GM12878 (cell line): Measurements from ENCODE around the gene CSF3R. TPM values are rescaled to one million over a fixed set of nuclear protein-coding genes. Genes with fewer than 3 reads are reported as not detected.

Experiments
- ATAC-seq: fragments of 200-7000 bp; cut with Tn5 transposase; 3 replicates; pipeline ENCODE4 v1.9.1; 2020; ENCODE audit warnings: mild to moderate bottlenecking, moderate library complexity
- Bru-seq: library from RNA; stranded (reverse); fragments of 400-500 nt; gene quantifications from one replicate; lab custom pipeline; 2021; lab: Mats Ljungman, UMichigan
- BruChase-seq, 2 experiments: library from RNA; stranded (reverse); fragments of 400-500 nt; gene quantifications; one replicate each; lab custom pipeline; 2021; lab: Mats Ljungman, UMichigan
- BruUV-seq: library from RNA; stranded (reverse); fragments of 400-500 nt; replicated peaks from 2 replicates; lab custom pipeline; 2021; lab: Mats Ljungman, UMichigan
- CTCF ChIA-PET: fragments of 300-600 bp; sonication (Branson Sonifier 250); formaldehyde crosslinking; extraction: SDS; loops from one replicate; lab custom pipeline; 2021; ENCODE audit warnings: inconsistent platforms; lab: Yijun Ruan, JAX
- POLR2A ChIA-PET: fragments of 350-600 bp; formaldehyde crosslinking; extraction: SDS; loops from one replicate; lab custom pipeline; 2021; ENCODE audit warnings: inconsistent platforms; lab: Charles Lee
- RAD21 ChIA-PET: fragments of 300-600 bp; sonication (Branson Sonifier 250); formaldehyde crosslinking; loops from one replicate; lab custom pipeline; 2023; ENCODE audit warnings: antibody characterized with exemption; ENCODE audit not compliant: unreplicated experiment; lab: Charles Lee
- SMC1A ChIA-PET: fragments of 300-600 bp; sonication (Branson Sonifier 250); formaldehyde crosslinking; loops from one replicate; lab custom pipeline; 2023; ENCODE audit not compliant: unreplicated experiment, uncharacterized antibody; lab: Charles Lee
- DNase-seq: peaks from one replicate; pipeline ENCODE4 v3.0.0-alpha.2; 2011; ENCODE audit warnings: low read depth, low spot score
- FAIRE-seq: peaks from 3 replicates; lab custom pipeline; 2011; peaks lifted over from hg19 to GRCh38; lab: Jason Lieb, UNC
- H2AFZ ChIP-seq: 2 replicates; pipeline ENCODE4 v1.6.0; 2011; ENCODE audit warnings: low read depth, low read length, control low read depth; ENCODE audit not compliant: control insufficient read depth
- H3K27ac ChIP-seq: 2 replicates; pipeline ENCODE4 v1.5.1; 2011; ENCODE audit warnings: control low read depth; ENCODE audit not compliant: control insufficient read depth, insufficient read depth
- H3K27me3 ChIP-seq, 2 experiments: replicated peaks in 1 of 2; 2 replicates each; pipeline versions ENCODE4 v1.6.0 to v1.6.1; 2011; ENCODE audit warnings: low read length in 1 of 2; ENCODE audit not compliant: control insufficient read depth in 2 of 2, insufficient read depth in 2 of 2
- H3K36me3 ChIP-seq, 2 experiments: 2 replicates each; pipeline ENCODE4 v1.5.1; 2011; ENCODE audit warnings: low read length in 1 of 2; ENCODE audit not compliant: control insufficient read depth in 2 of 2, insufficient read depth in 2 of 2
- H3K4me1 ChIP-seq: 2 replicates; pipeline ENCODE4 v1.6.1; 2011; ENCODE audit warnings: mild to moderate bottlenecking, low read length, moderate library complexity, mixed read lengths; ENCODE audit not compliant: control insufficient read depth, insufficient read depth
- H3K4me2 ChIP-seq: 2 replicates; pipeline ENCODE4 v1.6.0; 2011; ENCODE audit warnings: control low read depth; ENCODE audit not compliant: control insufficient read depth, insufficient read depth
- H3K4me3 ChIP-seq: fragments of 200-600 bp; sonication (generic); 2 replicates; pipeline ENCODE4 v1.5.1; 2016
- H3K79me2 ChIP-seq: 2 replicates; pipeline ENCODE4 v1.6.0; 2011; ENCODE audit warnings: low read length; ENCODE audit not compliant: control insufficient read depth, insufficient read depth
- H3K9ac ChIP-seq: 2 replicates; pipeline ENCODE4 v1.8.0; 2011; ENCODE audit warnings: low read length, control low read depth, mixed read lengths; ENCODE audit not compliant: control insufficient read depth, insufficient read depth
- H3K9me3 ChIP-seq: replicated peaks from 3 replicates; pipeline ENCODE4 v1.5.1; 2011; ENCODE audit warnings: mild to moderate bottlenecking, low read length; ENCODE audit not compliant: control insufficient read depth, insufficient read depth
- H4K20me1 ChIP-seq: 2 replicates; pipeline ENCODE4 v1.6.0; 2011; ENCODE audit not compliant: control insufficient read depth, insufficient read depth
- BCL3 ChIP-seq: IDR thresholded peaks from 2 replicates; pipeline ENCODE4 v1.6.1; 2011; ENCODE audit warnings: borderline replicate concordance, low read depth, mild to moderate bottlenecking, moderate library complexity, low read length; ENCODE audit not compliant: insufficient read depth, poor library complexity, severe bottlenecking
- BHLHE40 ChIP-seq, 2 experiments: fragments of 450-650 bp in 1 of 2; IDR thresholded peaks; 2 replicates each; pipeline ENCODE4 v1.6.1; 2011 to 2017; ENCODE audit warnings: low read depth in 2 of 2, borderline replicate concordance in 1 of 2, improper control_type of control experiment in 1 of 2, low read length in 1 of 2, mild to moderate bottlenecking in 1 of 2
- E2F8 ChIP-seq: fragments of 450-650 bp; IDR thresholded peaks from 2 replicates; pipeline ENCODE4 v1.6.1; 2018; ENCODE audit warnings: mild to moderate bottlenecking, low read depth, moderate library complexity; ENCODE audit not compliant: partially characterized antibody
- NFIC ChIP-seq: IDR thresholded peaks from 2 replicates; pipeline ENCODE4 v1.6.1; 2012; ENCODE audit warnings: low read depth, mild to moderate bottlenecking, inconsistent platforms, low read length, moderate library complexity
- NFYA ChIP-seq: IDR thresholded peaks from 2 replicates; pipeline ENCODE4 v1.6.1; 2011; ENCODE audit warnings: low read depth, mild to moderate bottlenecking, low read length, improper control_type of control experiment, borderline replicate concordance
- RBBP5 ChIP-seq: fragments of 200-600 bp; sonication (generic); conservative IDR thresholded peaks from 2 replicates; pipeline ENCODE4 v1.6.1; 2016
- RCOR1 ChIP-seq: conservative IDR thresholded peaks from 2 replicates; pipeline ENCODE4 v1.6.1; 2012; ENCODE audit warnings: low read depth, low read length, improper control_type of control experiment
- STAT1 ChIP-seq: fragments of 450-650 bp; conservative IDR thresholded peaks from 2 replicates; pipeline ENCODE4 v1.6.1; 2014; ENCODE audit warnings: antibody characterized with exemption, mild to moderate bottlenecking
- YY1 ChIP-seq: IDR thresholded peaks from 2 replicates; pipeline ENCODE4 v1.6.1; 2011; ENCODE audit warnings: low read depth, mild to moderate bottlenecking, low read length
- ZBTB11 ChIP-seq: fragments of 450-650 bp; formaldehyde crosslinking; IDR thresholded peaks from 2 replicates; pipeline ENCODE4 v1.5.0; 2022; ENCODE audit warnings: mild to moderate bottlenecking, missing genetic modification characterization
- WGBS: methylation state at CpG from one replicate; pipeline ENCODE4 v1.1.6; 2016; ENCODE audit warnings: low lambda C conversion rate; ENCODE audit not compliant: insufficient replicate concordance, insufficient coverage; ENCODE audit errors: missing lambda C conversion rate; 5-methylcytosine and 5-hydroxymethylcytosine counted together
- in situ Hi-C: fragments of 300-500 bp; cut with MboI; formaldehyde crosslinking; loops from 9 replicates; pipeline ENCODE4 v1.14.3; 2018; ENCODE audit warnings: mixed read lengths
- intact Hi-C: fragments of 100-400 bp; cut with micrococcal nuclease; formaldehyde crosslinking; loops from one replicate; pipeline ENCODE4 v1.14.2; 2022; ENCODE audit not compliant: unreplicated experiment
- long read RNA-seq, 2 experiments: library from polyadenylated mRNA; unstranded; transcript quantifications; one replicate each; pipeline ENCODE4 v2.0.0, GENCODE V29; 2019 to 2020
- polyA minus RNA-seq, 3 experiments: library from RNA; depleted of rRNA, polyadenylated mRNA; stranded (reverse); fragments of >200 nt; gene quantifications; 2 replicates each; pipeline ENCODE4 v1.2.3, GENCODE V29; 2011
- polyA plus RNA-seq, 11 experiments: library from polyadenylated mRNA; depleted of rRNA in 4 of 11; unstranded in 6 of 11; stranded (reverse) in 5 of 11; fragments of >200 nt; fragmentation: Nextera tagmentation in 4 of 11; fragmentation: Illumina TruSeq in 1 of 11; extraction: Ambion mirVana in 4 of 11; extraction: Trizol in 1 of 11; gene quantifications; 1 replicate in 1 of 11; 2 replicates in 10 of 11; pipeline versions ENCODE4 v1.2.1 to v1.2.3, GENCODE V29; 2011 to 2016; ENCODE audit warnings: inconsistent platforms in 2 of 11, missing spikeins in 2 of 11, low read depth in 1 of 11
- total RNA-seq, 4 experiments: library from RNA; depleted of rRNA in 3 of 4; stranded (reverse); fragments of >200 nt in 3 of 4; fragmentation: Illumina TruSeq in 1 of 4; extraction: Trizol in 1 of 4; gene quantifications; 2 replicates each; pipeline versions ENCODE4 v1.2.1 to v1.2.3, GENCODE V29; 2013 to 2021

CSF3R gene
- not detected in 2 replicates for total RNA-seq (2013; cell fraction: nucleolus; rRNA removed)
- not detected in 2 replicates for total RNA-seq (2014; rRNA removed)
- not detected in 2 replicates for total RNA-seq (2014; rRNA removed; fragmentation: Illumina TruSeq; extraction: Trizol)
- total RNA-seq (2021): 0.13 TPM in 1 of 2 replicates, not detected in the other
- not detected for polyA plus RNA-seq (2011; ENCODE audit: low read depth)
- not detected in 2 replicates for polyA plus RNA-seq (2011; rRNA removed)
- not detected in 2 replicates for polyA plus RNA-seq (2011; cell fraction: cytosol; rRNA removed)
- not detected in 2 replicates for polyA plus RNA-seq (2011; cell fraction: nucleus; rRNA removed)
- 0.05 TPM in 1 of 2 replicates, not detected in the other for polyA plus RNA-seq (2012)
- polyA plus RNA-seq (2014; fragmentation: Illumina TruSeq; extraction: Trizol): not detected in 2 replicates
- not detected for polyA plus RNA-seq (2014; fragmentation: Nextera tagmentation; extraction: Ambion mirVana)
- not detected in 2 replicates for polyA plus RNA-seq (2014; rRNA removed)
- polyA plus RNA-seq (2016; fragmentation: Nextera tagmentation; extraction: Ambion mirVana): not detected
- not detected in 2 replicates for polyA minus RNA-seq (2011; rRNA and poly(A)+ RNA removed)
- not detected in 2 replicates for polyA minus RNA-seq (2011; cell fraction: cytosol; rRNA and poly(A)+ RNA removed)
- not detected in 2 replicates for polyA minus RNA-seq (2011; cell fraction: nucleus; rRNA and poly(A)+ RNA removed)
- Bru-seq, nascent RNA: not detected
- percentile 6 among the genes with signal in this experiment for BruChase-seq, experiment 1, labeled RNA remaining after a 6-hour chase
- BruChase-seq, experiment 2, labeled RNA remaining after a 2-hour chase: not detected
- long read RNA-seq, experiment 1: 0 reads
- long read RNA-seq, experiment 2: 0 reads

- DNase-seq (no peak), FAIRE-seq (no peak), ATAC-seq (no peak; the same call in 2 of the 3 replicates)
- 22% methylated on average over 13 of the region's 13 CpGs for WGBS
- Histone ChIP-seq H4K20me1 (no peaks in the 10 kb centered on the region), H2AFZ (no peak within 1 kb of the TSS), H3K36me3 (no peaks in the 10 kb centered on the region), H3K4me2 (no peak within 1 kb of the TSS), H3K4me3 (no peak within 1 kb of the TSS), H3K9ac (no peak within 1 kb of the TSS), H3K27ac (no peak within 1 kb of the TSS), H3K4me1 (peaks cover 6% of the 10 kb centered on the region; the same call in 1 of the 2 replicates), H3K79me2 (no peaks in the 10 kb centered on the region), H3K27me3 (peaks cover 0 to 1% of the 10 kb centered on the region in 2 experiments; a peak in 3 of 4 replicates), H3K9me3 (no peaks in the 10 kb centered on the region)
- BruUV-seq: no TSS peak
- ChIA-PET POLR2A (interaction anchor here (0.6 kb wide), 2 partner anchors 18 to 33 kb away, joined by 3 read pairs; partner anchors contain the start of gene OSCP1), SMC1A (no interaction called here), RAD21 (no interaction called here), CTCF (no interaction called here)
- intact Hi-C loops (no loop called here), in situ Hi-C loops (no loop called here)
- TF ChIP-seq BCL3: no peak
- no peak for TF ChIP-seq RCOR1
- no peak for TF ChIP-seq E2F8
- no peak for TF ChIP-seq ZBTB11
- no peak for TF ChIP-seq NFIC
- TF ChIP-seq BHLHE40 (IDR thresholded peaks at IDR 0.05; ENCODE audit: borderline replicate concordance in 1 of 2, low read depth in 2 of 2, low read length in 1 of 2): no peak
- no peak for TF ChIP-seq NFYA
- TF ChIP-seq RBBP5: no peak
- TF ChIP-seq YY1: no peak
- no peak for TF ChIP-seq STAT1
Measured at GRCh38 chr1:36482724-36483388, at the start of gene CSF3R. Gene CSF3R, minus strand, starts transcription at chr1:36482913. Its CDS starts 3,417 bp downstream, at chr1:36479496.
